Fibroblast of the aortic adventitia (primary cell): Measurements from ENCODE around the gene CCDC149. TPM values are rescaled to one million over a fixed set of nuclear protein-coding genes. Genes with fewer than 3 reads are reported as not detected.
A peak's percentile ranks its signal among the peaks of the same experiment; 100 is the strongest.

Source experiments
- DNase-seq: peaks from one replicate; pipeline ENCODE4 v3.0.0-alpha.2; 2010; ENCODE audit warnings: low read depth
- H3K4me3 ChIP-seq: 2 replicates; pipeline ENCODE4 v1.5.1; 2011; ENCODE audit warnings: low read depth, mild to moderate bottlenecking, control low read depth, low read length, moderate library complexity
- CTCF ChIP-seq: IDR thresholded peaks from 2 replicates; pipeline ENCODE4 v1.5.1; 2011; ENCODE audit warnings: mild to moderate bottlenecking, low read length, control low read depth, inconsistent platforms; ENCODE audit not compliant: insufficient read depth
- total RNA-seq: library from RNA; depleted of rRNA; stranded (reverse); fragments of >200 nt; gene quantifications from 2 replicates; pipeline ENCODE4 v1.2.3, GENCODE V29; 2012; ENCODE audit warnings: low replicate concordance

CCDC149 gene
- total RNA-seq, 1 donor: 18.3 TPM

GRCh38 chr4:24843096-24843495 lies 69.7 kb downstream of the CCDC149 start:
- TF ChIP-seq CTCF: no peak
- H3K4me3 ChIP-seq: no peak overlapping the region
- no peak for DNase-seq

- no peak overlapping the region for H3K4me3 ChIP-seq
- DNase-seq: no peak
- no peak for TF ChIP-seq CTCF
These were observed 70.5 kb downstream of the CCDC149 start for GRCh38 chr4:24842356-24842755.

GRCh38 chr4:24840826-24841543 lies 71.9 kb downstream of the CCDC149 start:
- DNase-seq: peak; percentile 9
- no peak overlapping the region for H3K4me3 ChIP-seq
- no peak for TF ChIP-seq CTCF

GRCh38 chr4:24840362-24840761 lies 72.5 kb downstream of the CCDC149 start:
- no peak for DNase-seq
- no peak overlapping the region for H3K4me3 ChIP-seq
- TF ChIP-seq CTCF: no peak

GRCh38 chr4:24837781-24838180 lies 75.1 kb downstream of the CCDC149 start:
- no peak for TF ChIP-seq CTCF
- DNase-seq: no peak
- H3K4me3 ChIP-seq: no peak overlapping the region

- DNase-seq: no peak
- no peak for TF ChIP-seq CTCF
- H3K4me3 ChIP-seq: no peak overlapping the region
These were observed 75.5 kb downstream of the CCDC149 start for GRCh38 chr4:24837336-24837735.
